T-helper 2 cell treated with Interferon-gamma antibody and Interleukin-4, amounts not matched to agents 100 ng/mL and 5 ng/mL, for 36 hours (primary cell): Measurements from ENCODE around the gene CNOT9. TPM values are rescaled to one million over a fixed set of nuclear protein-coding genes. Genes with fewer than 3 reads are reported as not detected.

Experiments used
- intact Hi-C: fragments of 100-400 bp; cut with micrococcal nuclease; formaldehyde crosslinking; loops from one replicate; pipeline ENCODE4 v1.15.1; 2023
- total RNA-seq: library from RNA; stranded (reverse); gene quantifications from 2 replicates; pipeline ENCODE4 v1.2.3, GENCODE V29; 2022

Gene CNOT9
- total RNA-seq, 1 donor from 2014 or later = 95.5 TPM

DNA sequence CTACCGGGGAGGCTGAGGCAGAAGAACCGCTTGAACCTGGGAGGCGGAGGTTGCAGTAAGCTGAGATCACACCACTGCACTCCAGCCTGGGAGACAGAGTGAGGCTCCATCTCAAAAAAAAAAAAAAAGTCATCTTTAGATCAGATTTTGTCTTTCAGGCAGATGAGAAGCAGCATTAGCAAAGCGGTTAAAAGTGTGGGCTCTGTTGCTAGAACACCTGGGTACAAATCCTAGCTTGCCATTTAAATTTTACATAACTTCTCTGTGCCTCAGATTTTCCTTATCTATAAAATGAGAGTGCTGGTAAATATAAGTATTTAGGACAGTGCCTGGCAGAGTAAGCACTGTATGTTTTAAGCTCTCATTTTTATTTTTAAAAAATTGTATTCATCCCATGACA is 8.2 kb downstream of the CNOT9 start:
- intact Hi-C loops = no loop called here

DNA sequence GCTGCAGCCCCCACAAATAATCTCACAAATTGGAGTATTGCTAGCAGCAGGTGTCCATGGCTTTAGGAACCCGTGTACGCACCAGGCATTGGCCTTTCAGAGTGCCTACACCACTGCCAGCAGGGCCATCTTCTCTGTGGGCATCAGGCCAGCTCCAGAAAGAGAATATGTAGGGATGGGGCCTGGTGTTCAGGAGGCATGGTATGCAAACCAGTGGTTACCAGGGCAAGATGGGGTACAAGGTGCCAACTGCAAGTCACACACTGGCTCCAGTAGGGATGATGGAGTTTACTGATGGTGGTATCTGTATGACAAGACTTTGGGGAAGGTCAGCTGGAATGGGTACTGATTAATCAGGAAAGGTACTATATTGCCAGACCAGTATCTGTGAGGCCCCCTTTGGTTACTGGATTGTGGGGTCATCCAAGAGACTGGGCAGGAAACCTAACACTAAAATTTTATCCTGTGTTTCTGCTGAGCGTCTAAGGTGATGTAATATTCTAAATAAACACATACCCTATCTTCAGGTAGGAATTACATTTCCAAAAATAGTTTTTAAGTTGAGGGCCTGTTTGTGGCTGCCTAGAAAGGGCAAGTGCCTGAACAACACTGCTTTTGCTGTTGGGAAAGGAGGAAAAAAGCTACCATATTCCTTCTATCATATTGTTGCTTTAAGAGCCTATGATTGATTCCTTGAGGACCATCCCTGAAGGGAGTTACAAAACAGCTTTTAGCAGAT is 9.0 kb downstream of the CNOT9 start:
- intact Hi-C loops = no loop called here

DNA sequence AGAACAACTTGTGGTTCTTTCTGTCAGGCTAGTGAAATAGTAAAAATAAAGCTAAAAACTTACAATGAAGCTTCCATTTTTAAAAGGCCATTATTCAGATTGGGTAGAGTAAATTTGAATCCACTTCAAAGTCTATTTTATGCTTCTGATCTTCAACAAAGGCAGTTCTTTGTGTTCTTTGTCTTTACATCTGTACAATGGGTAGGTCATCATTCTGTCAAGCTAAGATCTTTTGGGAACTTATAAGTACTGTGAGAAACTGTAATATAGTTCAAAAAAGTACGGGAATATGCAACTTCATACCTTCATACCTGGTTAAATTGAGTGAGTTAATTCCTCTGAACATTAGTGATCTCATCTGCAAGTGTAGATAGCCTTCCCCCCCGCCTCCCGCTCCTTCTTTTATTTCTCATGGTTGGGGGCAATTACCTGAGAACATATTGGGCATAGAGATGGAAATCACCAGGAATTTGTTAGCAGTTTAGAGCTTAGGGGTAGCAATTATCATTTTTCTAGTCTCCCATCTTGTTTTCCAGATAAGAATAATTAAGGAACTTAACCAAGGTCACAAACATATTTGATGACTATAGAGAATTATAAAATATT is 9.7 kb downstream of the CNOT9 start:
- intact Hi-C loops = no loop called here

DNA sequence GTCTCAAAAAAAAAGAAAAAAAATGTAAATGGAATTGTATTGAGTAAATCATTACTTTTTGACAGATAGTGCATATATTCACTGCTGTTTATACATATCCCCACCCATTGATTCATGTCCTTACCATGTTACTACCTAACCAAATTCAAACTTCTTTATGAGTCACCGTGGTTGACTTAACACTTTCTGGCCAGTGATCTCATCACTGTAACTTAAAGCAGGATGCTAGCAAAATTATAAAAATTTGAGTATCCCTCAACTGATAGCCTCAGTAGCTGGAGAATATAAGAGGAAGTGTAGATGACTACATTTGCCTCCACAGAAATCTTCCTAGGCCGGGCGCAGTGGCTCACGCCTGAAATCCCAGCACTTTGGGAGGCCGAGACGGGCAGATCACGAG is 13.4 kb downstream of the CNOT9 start:
- intact Hi-C loops = no loop called here

DNA sequence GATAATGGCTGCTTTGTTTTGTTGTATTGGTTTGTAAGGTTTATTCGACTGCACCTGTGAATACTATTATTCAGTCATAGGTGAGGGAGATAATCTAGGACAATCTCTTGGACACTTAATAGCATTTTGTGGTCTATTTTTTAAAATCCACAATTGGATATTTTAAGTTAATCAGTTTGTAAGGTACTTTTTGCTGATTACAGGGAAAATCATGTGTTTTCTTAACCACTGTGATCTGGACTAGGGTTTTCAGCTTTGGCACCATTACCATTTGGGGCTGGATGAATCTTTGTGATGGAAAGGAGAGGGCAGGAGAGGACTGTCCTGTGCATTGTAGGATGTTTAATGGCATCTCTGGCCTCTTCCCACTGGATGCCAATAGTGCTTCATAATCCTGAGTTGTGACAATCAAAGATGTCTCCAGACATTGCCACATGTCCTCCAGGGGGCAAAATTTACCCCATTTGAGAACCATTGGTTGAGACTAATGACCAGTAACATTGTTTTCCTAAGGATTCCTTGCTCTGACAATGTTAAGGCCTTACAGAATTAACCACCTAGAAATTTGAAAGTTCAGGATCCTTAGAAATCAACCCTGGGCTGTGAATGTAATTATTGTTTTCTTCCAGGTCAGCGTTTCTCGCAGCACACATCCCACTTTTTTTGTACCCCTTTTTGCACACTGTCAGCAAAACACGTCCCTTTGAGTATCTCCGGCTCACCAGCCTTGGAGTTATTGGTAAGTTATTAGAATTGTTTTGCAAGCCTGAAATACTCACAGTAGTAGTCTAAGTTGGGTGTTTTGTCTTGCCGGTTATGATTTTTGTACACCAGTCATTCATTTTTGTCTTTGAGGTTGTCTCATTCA is 15.6 kb downstream of the CNOT9 start:
- intact Hi-C loops = no loop called here

DNA sequence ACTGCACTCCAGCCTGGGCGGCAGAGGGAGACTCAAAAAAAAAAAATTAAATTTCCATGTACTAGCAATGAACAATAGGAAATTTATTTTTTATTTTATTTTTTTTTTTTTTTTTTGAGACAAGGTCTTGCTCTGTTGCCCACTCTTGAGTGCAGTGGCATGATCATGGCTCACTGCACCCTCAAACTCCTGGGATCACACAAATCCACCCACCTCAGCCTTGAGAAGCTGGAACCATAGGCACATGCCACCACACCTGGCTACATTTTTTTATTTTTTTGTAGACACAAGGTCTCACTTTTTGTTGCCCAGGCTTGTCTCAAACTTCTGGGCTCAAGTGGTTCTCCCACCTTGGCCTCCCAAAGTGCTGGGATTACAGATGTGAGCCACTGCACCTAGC is 16.9 kb downstream of the CNOT9 start:
- intact Hi-C loops = no loop called here

DNA sequence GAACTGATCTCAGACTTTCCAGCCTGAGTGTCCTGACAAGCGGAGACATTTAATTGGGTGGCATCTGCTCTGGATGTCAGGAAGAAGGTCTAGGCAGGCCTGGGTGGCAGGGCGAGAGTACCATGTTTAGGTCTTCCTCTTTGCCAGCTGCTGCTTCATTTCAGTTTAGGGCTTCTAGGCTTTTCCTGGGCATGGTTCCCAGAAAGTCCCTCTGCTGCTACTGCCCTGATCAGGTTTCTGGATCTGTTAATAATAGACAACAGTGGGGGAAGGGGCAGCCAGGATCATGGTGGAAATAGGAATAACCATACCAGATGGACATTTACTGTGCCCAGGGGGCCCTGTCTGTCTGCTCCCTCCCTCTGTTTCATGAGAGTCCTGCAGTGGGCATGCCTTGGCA is 36.8 kb downstream of the CNOT9 start:
- intact Hi-C loops = no loop called here

DNA sequence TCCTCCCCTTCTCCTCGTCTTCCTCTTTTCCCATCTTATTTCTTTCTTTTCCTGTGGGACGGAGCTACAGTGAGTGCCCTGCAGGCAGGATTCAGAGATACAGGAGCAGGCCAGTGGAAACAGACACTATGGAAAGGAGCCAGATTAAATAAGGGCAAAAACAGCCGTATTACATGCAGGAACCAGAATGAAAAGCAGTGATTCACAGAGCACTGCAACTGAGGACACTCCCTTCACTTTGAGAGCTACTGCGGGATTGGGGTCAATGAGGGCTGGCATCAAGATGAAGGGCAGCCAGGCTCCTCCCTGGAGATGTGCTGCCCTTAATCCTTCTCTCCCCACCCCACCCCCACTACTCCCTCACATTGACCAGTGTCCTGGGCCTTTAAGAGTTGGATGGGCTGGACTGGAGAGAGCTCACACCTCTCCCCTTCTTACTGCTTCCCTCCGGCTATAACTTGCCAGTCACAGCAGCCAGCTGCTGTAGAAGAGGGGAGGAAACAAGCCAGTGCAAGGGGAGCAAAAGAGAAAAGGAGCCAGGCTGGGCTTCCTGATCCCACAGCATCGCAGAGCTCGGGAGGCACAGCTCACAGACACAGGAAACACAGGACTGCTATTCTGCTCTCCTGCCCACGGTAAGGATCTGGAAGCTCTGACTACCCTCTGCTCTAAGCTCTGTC is 38.9 kb downstream of the CNOT9 start, which contains the start of gene PLCD4:
PLCD4 (plus strand) TSS at position 464 of the 680 bp plus-strand sequence. CDS start 7,841 bp downstream, outside the sequence.
- intact Hi-C loops = no loop called here

DNA sequence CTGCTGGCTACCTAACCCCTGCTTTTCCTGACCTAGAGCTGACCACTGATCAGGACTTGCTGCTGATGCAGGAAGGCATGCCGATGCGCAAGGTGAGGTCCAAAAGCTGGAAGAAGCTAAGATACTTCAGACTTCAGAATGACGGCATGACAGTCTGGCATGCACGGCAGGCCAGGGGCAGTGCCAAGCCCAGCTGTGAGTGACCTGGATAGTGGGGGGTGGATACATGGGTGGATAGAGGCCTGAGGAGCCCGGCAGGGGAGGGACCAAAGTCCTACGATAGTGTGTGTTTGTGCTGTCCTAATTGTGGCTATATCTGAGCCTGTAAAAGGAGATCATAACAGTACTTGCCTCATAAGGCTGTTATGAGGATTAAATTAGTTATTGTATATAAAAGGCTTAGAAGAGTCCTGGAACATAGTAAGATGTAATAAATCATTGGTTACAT is 47.3 kb downstream of the CNOT9 start:
- intact Hi-C loops = no loop called here

DNA sequence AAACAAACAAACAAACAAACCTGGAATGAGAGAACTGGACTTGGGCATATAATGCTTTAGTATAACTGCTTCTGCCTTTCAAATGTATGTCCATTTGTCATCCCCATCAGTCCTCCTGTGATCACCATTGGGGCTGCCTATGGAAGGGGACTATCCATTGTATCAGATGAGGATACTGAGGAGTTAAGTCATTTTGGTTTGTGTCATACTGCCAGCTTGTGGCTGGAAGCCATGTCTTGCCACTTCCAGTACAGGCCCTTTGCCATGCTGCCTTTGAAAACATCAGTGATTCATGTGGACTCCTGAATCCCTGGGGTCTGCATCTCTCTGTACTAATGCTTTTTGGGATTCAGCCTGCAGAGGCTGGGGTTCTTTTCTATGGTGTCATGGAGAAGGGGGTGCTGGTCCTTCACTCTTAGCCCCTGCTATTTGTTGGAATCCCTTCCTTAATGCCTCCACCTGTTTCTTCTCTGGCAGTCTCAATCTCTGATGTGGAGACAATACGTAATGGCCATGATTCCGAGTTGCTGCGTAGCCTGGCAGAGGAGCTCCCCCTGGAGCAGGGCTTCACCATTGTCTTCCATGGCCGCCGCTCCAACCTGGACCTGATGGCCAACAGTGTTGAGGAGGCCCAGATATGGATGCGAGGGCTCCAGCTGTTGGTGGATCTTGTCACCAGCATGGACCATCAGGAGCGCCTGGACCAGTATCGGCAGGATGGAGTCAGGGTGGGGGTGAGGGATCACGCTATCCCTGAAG is 49.6 kb downstream of the CNOT9 start:
- intact Hi-C loops = no loop called here

DNA sequence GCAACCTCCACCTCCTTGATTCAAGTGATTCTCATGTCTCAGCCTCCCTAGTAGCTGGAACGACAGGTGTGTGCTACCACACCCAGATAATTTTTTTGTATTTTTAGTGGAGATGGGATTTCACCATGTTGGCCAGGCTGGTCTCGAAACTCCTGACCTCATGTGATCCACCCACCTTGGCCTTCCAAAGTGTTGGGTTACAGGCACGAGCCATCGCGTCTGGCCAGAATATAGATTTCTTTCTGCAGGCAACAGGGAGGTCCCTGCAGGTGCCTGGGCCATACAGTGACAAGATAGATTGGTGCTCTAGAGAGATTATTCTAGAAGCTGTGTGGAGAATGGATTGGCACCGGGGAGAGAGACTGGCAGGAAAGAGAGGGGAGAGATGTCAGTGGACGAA is 52.4 kb downstream of the CNOT9 start:
- intact Hi-C loops = no loop called here

DNA sequence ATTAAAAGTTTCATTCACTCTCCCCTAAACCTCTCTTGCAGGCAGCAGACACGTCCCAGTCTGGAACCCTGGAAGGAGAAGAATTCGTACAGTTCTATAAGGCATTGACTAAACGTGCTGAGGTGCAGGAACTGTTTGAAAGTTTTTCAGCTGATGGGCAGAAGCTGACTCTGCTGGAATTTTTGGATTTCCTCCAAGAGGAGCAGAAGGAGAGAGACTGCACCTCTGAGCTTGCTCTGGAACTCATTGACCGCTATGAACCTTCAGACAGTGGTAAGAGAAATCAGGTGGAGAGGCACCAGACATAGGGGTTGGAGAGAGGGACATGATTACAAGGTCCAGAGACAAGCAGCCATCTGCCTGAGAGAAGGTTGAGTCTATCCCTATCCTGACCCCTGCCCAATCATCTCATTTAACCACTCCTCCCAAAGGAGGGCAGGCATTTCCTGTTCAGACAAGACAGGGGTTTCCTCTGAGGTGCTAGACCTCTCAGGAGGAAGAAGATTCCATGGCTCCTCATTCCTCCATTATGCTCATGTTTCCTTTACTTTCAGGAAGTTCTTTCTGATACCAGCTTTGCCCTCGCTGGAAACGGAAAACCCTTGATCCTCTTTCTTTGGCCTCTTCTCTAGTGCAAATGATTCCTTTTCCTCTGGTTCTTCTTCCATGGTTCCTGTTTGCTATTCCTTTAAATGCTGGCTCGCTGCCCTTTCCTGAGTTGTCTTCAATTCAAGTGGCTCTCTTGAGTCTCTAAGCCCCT is 54.1 kb downstream of the CNOT9 start:
- intact Hi-C loops = no loop called here

DNA sequence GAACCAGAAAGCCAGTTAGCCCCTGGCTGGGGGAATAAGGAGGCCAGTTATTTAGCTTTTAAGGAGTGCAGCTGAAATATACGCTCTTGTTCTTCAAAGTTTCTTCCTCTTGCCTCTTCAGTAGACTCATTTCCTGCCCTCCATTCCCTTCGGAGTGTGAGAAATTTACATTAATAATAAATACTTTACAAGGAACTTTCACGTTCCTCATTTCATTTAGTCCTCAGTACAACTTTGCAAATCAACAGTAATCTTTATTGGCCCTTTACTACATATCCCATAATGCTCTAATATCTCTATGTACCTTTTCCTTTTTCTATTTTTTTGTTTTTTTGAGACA is 54.7 kb downstream of the CNOT9 start:
- intact Hi-C loops = no loop called here

DNA sequence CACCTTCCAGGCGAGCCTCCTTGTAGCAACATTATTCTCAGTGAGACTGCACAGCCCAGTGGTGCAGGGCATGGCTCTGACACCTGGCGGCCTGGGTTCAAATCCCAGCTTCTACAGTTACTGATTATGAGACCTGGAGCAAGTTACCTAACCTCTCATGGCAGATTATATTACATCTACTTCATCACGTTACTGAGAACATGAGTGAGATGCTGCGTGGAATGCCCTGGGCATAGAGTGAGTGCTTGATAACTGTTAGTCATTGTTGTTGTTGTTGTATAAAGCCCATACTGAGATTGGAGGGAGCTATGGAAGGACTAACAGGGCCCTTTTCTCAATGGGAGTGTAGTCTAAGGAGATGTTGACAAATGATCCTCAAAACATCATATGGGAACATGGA is 57.7 kb downstream of the CNOT9 start:
- intact Hi-C loops = no loop called here

DNA sequence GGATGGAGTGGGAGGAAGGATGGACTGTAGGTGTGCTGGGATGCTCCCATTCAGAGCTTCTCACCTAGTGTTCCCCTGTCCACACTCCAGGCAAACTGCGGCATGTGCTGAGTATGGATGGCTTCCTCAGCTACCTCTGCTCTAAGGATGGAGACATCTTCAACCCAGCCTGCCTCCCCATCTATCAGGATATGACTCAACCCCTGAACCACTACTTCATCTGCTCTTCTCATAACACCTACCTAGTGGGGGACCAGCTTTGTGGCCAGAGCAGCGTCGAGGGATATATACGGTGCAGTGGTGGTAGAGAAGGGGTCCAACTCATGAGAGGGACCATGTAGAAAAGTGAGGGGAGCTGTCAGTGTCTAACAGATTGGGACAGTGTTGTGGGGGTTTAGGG is 59.3 kb downstream of the CNOT9 start:
- intact Hi-C loops = no loop called here

DNA sequence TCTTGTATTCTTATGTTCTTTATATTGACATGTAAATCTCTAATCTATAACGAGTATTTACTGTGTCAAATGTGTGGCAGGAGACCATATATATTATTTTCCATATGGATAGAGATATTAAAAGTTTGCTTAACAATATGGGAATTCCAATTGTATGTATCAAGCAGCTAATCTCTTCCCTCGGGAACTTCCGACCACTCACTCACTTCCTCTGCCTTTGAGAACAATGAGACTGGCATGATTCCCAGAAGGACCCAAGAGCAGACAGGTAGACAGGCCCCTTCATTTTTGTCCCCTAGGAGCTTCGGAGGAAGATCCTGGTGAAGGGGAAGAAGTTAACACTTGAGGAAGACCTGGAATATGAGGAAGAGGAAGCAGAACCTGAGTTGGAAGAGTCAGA is 63.2 kb downstream of the CNOT9 start:
- intact Hi-C loops = no loop called here

DNA sequence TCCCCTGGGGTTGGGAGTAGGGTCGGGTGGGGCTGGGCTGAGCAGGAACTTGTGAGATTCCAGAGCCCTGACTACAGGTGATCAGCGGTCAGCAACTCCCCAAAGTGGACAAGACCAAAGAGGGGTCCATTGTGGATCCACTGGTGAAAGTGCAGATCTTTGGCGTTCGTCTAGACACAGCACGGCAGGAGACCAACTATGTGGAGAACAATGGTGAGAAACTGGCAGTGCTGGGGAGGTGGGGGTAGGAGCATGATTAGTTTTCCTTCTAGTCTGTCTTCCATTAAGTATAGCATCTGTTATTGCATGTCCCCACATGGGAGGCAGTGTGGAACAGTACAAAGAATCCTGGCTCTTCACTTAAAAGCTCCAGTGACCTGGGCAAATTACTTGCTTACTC is 67.1 kb downstream of the CNOT9 start:
- intact Hi-C loops = no loop called here

DNA sequence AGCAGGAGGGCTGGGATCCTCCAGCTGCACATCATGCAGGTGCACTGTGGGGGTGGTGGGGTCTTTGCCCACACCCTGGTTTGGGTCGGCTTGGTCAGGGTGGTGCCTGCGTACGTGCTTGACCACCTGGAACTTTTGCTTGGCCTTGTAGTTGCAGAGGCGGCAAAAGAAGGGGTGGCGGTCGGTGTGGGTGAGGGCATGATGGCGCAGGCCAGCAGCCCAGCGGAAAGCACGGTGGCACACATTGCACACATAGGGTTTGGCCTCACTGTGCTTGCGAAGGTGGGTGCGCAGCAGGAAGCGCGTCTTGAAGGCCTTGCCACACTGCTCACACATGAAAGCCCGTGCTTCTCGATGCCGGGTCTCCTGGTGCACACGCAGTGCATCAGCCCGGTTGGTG is 69.7 kb downstream of the CNOT9 start:
- intact Hi-C loops = no loop called here

DNA sequence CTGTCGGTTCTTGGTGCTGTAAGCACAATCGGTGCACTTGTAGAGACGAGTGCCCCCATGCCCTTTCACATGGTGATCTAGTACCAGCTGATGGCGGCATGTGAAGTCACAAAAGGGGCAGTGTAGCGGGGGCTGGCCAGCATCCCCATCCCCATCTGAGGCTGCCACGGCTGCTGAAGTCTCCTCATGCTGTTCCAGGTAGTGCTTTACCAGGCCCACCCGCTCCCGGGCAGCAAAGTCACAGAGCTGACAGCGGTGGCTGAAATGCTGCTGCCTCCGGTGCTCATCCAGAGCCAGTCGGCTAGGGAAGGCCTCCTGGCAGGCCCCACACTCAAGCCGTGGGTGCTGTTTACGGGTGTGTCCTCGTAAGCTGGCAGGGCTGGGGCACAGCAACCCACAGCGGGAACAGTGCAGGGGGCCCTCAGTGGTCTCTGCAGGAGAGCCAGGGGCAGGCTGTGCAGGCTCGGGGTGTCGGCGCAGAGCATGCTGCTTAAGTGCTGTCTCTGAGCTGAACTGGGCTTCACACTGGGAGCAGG is 73.5 kb downstream of the CNOT9 start:
- intact Hi-C loops = no loop called here

DNA sequence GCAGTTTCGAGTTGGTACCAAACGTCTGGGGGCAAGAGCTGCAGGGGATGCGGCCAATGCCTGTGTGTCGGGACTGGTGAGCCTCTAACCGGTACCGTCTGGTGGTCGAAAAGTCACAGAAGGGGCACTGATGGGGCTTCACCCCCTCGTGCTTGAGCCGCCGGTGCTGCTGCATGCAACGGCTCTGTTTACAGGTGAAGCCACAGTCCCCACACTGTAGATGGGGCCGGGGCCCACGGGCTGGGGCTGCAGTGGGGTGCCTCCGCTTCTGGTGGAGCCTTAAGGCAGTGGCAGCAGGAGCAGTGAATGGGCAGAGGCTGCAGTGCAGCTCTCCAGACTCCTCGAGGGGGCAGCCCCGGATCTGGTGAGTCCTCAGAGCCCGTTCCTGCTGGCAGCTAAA is 74.1 kb downstream of the CNOT9 start:
- intact Hi-C loops = no loop called here
